Thyroid gland (tissue), 4 donors: ENCODE data around the gene DAND5.

ENCODE experiments used
- POLR2A ChIP-seq, 2 donors: fragments of 450-650 bp; IDR thresholded peaks; one replicate each; pipeline ENCODE4 v1.6.1; 2017; ENCODE audit warnings: antibody characterized with exemption in 2 of 2, mild to moderate bottlenecking in 2 of 2, moderate library complexity in 1 of 2
- TF ChIP-seq, protein P1 (sequence below), 6 experiments: fragments of 200-600 bp in 3 of 6; fragments of 450-650 bp in 3 of 6; sonication (generic) in 3 of 6; IDR thresholded peaks; one replicate each; pipeline ENCODE4 v1.5.1; 2016 to 2019; ENCODE audit warnings: antibody characterized with exemption in 6 of 6, mild to moderate bottlenecking in 2 of 6, inconsistent platforms in 1 of 6, moderate library complexity in 1 of 6

GRCh38 chr19:12984683-12985048, 15.3 kb downstream of the DAND5 start:
- TF ChIP-seq, protein P1, sequence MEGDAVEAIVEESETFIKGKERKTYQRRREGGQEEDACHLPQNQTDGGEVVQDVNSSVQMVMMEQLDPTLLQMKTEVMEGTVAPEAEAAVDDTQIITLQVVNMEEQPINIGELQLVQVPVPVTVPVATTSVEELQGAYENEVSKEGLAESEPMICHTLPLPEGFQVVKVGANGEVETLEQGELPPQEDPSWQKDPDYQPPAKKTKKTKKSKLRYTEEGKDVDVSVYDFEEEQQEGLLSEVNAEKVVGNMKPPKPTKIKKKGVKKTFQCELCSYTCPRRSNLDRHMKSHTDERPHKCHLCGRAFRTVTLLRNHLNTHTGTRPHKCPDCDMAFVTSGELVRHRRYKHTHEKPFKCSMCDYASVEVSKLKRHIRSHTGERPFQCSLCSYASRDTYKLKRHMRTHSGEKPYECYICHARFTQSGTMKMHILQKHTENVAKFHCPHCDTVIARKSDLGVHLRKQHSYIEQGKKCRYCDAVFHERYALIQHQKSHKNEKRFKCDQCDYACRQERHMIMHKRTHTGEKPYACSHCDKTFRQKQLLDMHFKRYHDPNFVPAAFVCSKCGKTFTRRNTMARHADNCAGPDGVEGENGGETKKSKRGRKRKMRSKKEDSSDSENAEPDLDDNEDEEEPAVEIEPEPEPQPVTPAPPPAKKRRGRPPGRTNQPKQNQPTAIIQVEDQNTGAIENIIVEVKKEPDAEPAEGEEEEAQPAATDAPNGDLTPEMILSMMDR (IDR thresholded peaks at IDR 0.05), result no peak
- no peak for TF ChIP-seq POLR2A (IDR thresholded peaks at IDR 0.05)
